Astrocyte (in vitro differentiated cells and primary cell): ENCODE results near the gene MEDAG. TPM values are rescaled to one million over a fixed set of nuclear protein-coding genes. Genes with fewer than 3 reads are reported as not detected.

ENCODE experiments used
- DNase-seq: peaks from one replicate; pipeline ENCODE4 v3.0.0-alpha.2; 2010; ENCODE audit warnings: low read depth
- FAIRE-seq: peaks from 2 replicates; lab custom pipeline; 2011; peaks lifted over from hg19 to GRCh38; lab: Jason Lieb, UNC
- H2AFZ ChIP-seq: 2 replicates; pipeline ENCODE4 v1.6.0; 2012; ENCODE audit warnings: low read depth, low read length, inconsistent platforms
- H3K27ac ChIP-seq: 2 replicates; pipeline ENCODE4 v1.5.1; 2011; ENCODE audit warnings: low read depth, low read length, inconsistent platforms
- H3K27me3 ChIP-seq: 2 replicates; pipeline ENCODE4 v1.6.0; 2011; ENCODE audit warnings: low read length, inconsistent platforms; ENCODE audit not compliant: insufficient read depth
- H3K36me3 ChIP-seq: 2 replicates; pipeline ENCODE4 v1.5.1; 2011; ENCODE audit warnings: low read length, inconsistent platforms; ENCODE audit not compliant: insufficient read depth
- H3K4me1 ChIP-seq: 2 replicates; pipeline ENCODE4 v1.5.1; 2011; ENCODE audit warnings: low read length, inconsistent platforms; ENCODE audit not compliant: insufficient read depth
- H3K4me2 ChIP-seq: 2 replicates; pipeline ENCODE4 v1.6.0; 2012; ENCODE audit warnings: low read length, inconsistent platforms
- H3K4me3 ChIP-seq: 2 replicates; pipeline ENCODE4 v1.5.1; 2011; ENCODE audit warnings: low read depth, mild to moderate bottlenecking, low read length, inconsistent platforms; ENCODE audit not compliant: insufficient read depth
- H3K79me2 ChIP-seq: 2 replicates; pipeline ENCODE4 v1.6.0; 2012; ENCODE audit warnings: mild to moderate bottlenecking, low read length, inconsistent platforms; ENCODE audit not compliant: insufficient read depth
- H3K9ac ChIP-seq: 2 replicates; pipeline ENCODE4 v1.6.0; 2012; ENCODE audit warnings: mild to moderate bottlenecking, low read length, inconsistent platforms
- H3K9me3 ChIP-seq: 2 replicates; pipeline ENCODE4 v1.5.1; 2012; ENCODE audit warnings: low read depth, mild to moderate bottlenecking, low read length, inconsistent platforms; ENCODE audit not compliant: insufficient read depth
- H4K20me1 ChIP-seq: 2 replicates; pipeline ENCODE4 v1.6.0; 2012; ENCODE audit warnings: low read length, inconsistent platforms; ENCODE audit not compliant: insufficient read depth
- H3K27ac Mint-ChIP-seq: one replicate; pipeline ENCODE4 v1.8.0; 2021; ENCODE audit warnings: mild to moderate bottlenecking, mixed read lengths; ENCODE audit not compliant: unreplicated experiment
- H3K27me3 Mint-ChIP-seq: one replicate; pipeline ENCODE4 v1.8.0; 2021; ENCODE audit warnings: low read depth, mixed read lengths; ENCODE audit not compliant: unreplicated experiment
- H3K36me3 Mint-ChIP-seq: one replicate; pipeline ENCODE4 v1.8.0; 2021; ENCODE audit warnings: low read depth, mixed read lengths; ENCODE audit not compliant: unreplicated experiment
- H3K4me1 Mint-ChIP-seq: one replicate; pipeline ENCODE4 v1.8.0; 2021; ENCODE audit warnings: low read depth, mixed read lengths; ENCODE audit not compliant: unreplicated experiment
- H3K4me3 Mint-ChIP-seq: one replicate; pipeline ENCODE4 v1.8.0; 2021; ENCODE audit warnings: mild to moderate bottlenecking, moderate library complexity, mixed read lengths; ENCODE audit not compliant: unreplicated experiment
- H3K9me3 Mint-ChIP-seq: one replicate; pipeline ENCODE4 v1.8.0; 2021; ENCODE audit warnings: mild to moderate bottlenecking, mixed read lengths; ENCODE audit not compliant: unreplicated experiment
- CTCF ChIP-seq: IDR thresholded peaks from 2 replicates; pipeline ENCODE4 v1.5.1; 2011; ENCODE audit warnings: low read depth, mild to moderate bottlenecking, inconsistent platforms, low read length, moderate library complexity; ENCODE audit not compliant: insufficient read depth
- EZH2 ChIP-seq: IDR thresholded peaks from 2 replicates; pipeline ENCODE4 v1.6.1; 2012; ENCODE audit warnings: mild to moderate bottlenecking, low read length, inconsistent platforms; ENCODE audit not compliant: insufficient read depth
- total RNA-seq: library from RNA; stranded (reverse); gene quantifications from 2 replicates; pipeline ENCODE4 v1.2.1, GENCODE V29; 2021

Gene MEDAG
- total RNA-seq, 1 donor from 2014 or later: 1.5 TPM

GRCh38 chr13:30965380-30965779, 59.3 kb downstream of the MEDAG start:
- Histone ChIP-seq H3K27me3 (no peaks in the 10 kb centered on the region), H3K4me1 (no peaks in the 10 kb centered on the region), H3K4me2 (no peak overlapping the region), H3K9ac (no peak overlapping the region), H3K27ac (no peak overlapping the region), H2AFZ (no peak overlapping the region), H4K20me1 (no peaks in the 10 kb centered on the region), H3K4me3 (no peak overlapping the region), H3K36me3 (no peaks in the 10 kb centered on the region), H3K9me3 (no peaks in the 10 kb centered on the region), H3K79me2 (no peaks in the 10 kb centered on the region)
- H3K4me1 Mint-ChIP-seq: peaks cover 14% of the 10 kb centered on the region
- DNase-seq: no peak
- no peaks in the 10 kb centered on the region for H3K36me3 Mint-ChIP-seq
- peaks cover 8% of the 10 kb centered on the region for H3K27me3 Mint-ChIP-seq
- FAIRE-seq: no peak
- H3K4me3 Mint-ChIP-seq: no peak overlapping the region
- peaks cover 2% of the 10 kb centered on the region for H3K9me3 Mint-ChIP-seq
- no peak for TF ChIP-seq CTCF
- no peak for TF ChIP-seq EZH2
- no peak overlapping the region for H3K27ac Mint-ChIP-seq

- Histone ChIP-seq H3K36me3 (no peaks in the 10 kb centered on the region), H3K79me2 (no peaks in the 10 kb centered on the region), H2AFZ (no peak overlapping the region), H3K9me3 (no peaks in the 10 kb centered on the region), H3K9ac (no peak overlapping the region), H3K4me1 (no peaks in the 10 kb centered on the region), H3K4me3 (no peak overlapping the region), H3K27me3 (no peaks in the 10 kb centered on the region), H3K4me2 (no peak overlapping the region), H4K20me1 (no peaks in the 10 kb centered on the region), H3K27ac (no peak overlapping the region)
- FAIRE-seq: no peak
- Mint-ChIP-seq H3K4me1 (peaks cover 16% of the 10 kb centered on the region), H3K4me3 (no peak overlapping the region), H3K27me3 (peaks cover 8% of the 10 kb centered on the region), H3K27ac (no peak overlapping the region), H3K36me3 (no peaks in the 10 kb centered on the region), H3K9me3 (peaks cover 2% of the 10 kb centered on the region)
- TF ChIP-seq EZH2: no peak
- no peak for TF ChIP-seq CTCF
- DNase-seq: no peak
Observed at GRCh38 chr13:30966101-30966500, 60.0 kb downstream of the MEDAG start.

GRCh38 chr13:30968846-30969245, 62.8 kb downstream of the MEDAG start:
- H3K79me2 ChIP-seq: no peaks in the 10 kb centered on the region
- no peak overlapping the region for H3K27ac ChIP-seq
- Mint-ChIP-seq H3K9me3 (no peaks in the 10 kb centered on the region), H3K27me3 (no peaks in the 10 kb centered on the region), H3K36me3 (no peaks in the 10 kb centered on the region), H3K4me3 (peak overlapping the region; percentile 1), H3K27ac (no peak overlapping the region), H3K4me1 (peaks cover 33% of the 10 kb centered on the region)
- no peak overlapping the region for H3K9ac ChIP-seq
- no peaks in the 10 kb centered on the region for H3K36me3 ChIP-seq
- no peaks in the 10 kb centered on the region for H4K20me1 ChIP-seq
- no peak overlapping the region for H3K4me3 ChIP-seq
- H3K27me3 ChIP-seq: no peaks in the 10 kb centered on the region
- no peak overlapping the region for H3K4me2 ChIP-seq
- FAIRE-seq (peak; percentile 66), DNase-seq (peak; percentile 79)
- peaks cover 3% of the 10 kb centered on the region for H3K4me1 ChIP-seq
- H2AFZ ChIP-seq: no peak overlapping the region
- TF ChIP-seq CTCF (no peak), EZH2 (no peak)
- no peaks in the 10 kb centered on the region for H3K9me3 ChIP-seq
